ENCODE measurements around the gene LYPLAL1.
"Not testable (repeated sequence)": the region's sequence is repeated elsewhere in the genome, so short reads cannot be mapped to it uniquely, and the experiment has no call there.

Gene LYPLAL1

GRCh38 chr1:219232890-219233289, 59.2 kb downstream of the LYPLAL1 start:
- TF ChIP-seq CTCF (IDR thresholded peaks at IDR 0.05), result no peak
- TF ChIP-seq ZFX (IDR thresholded peaks at IDR 0.05; ENCODE audit: borderline replicate concordance), result no peak

GRCh38 chr1:219235903-219236481, 62.3 kb downstream of the LYPLAL1 start:
- TF ChIP-seq CTCF (IDR thresholded peaks at IDR 0.05) (no peak), ZFX (IDR thresholded peaks at IDR 0.05; ENCODE audit: borderline replicate concordance) (no peak)
- no peak overlapping the region for H3K27ac ChIP-seq

More at GRCh38 chr1:219232890-219233289, 59.2 kb downstream of the LYPLAL1 start:
- H3K27ac ChIP-seq, result peak overlapping the region; percentile 2; the same call in 1 of the 2 replicates

GRCh38 chr1:219236933-219237610, 63.4 kb downstream of the LYPLAL1 start:
- H3K27ac ChIP-seq, result no peak overlapping the region

GRCh38 chr1:219239518-219239917, 65.8 kb downstream of the LYPLAL1 start:
- TF ChIP-seq ZFX (IDR thresholded peaks at IDR 0.05; ENCODE audit: borderline replicate concordance) (no peak), CTCF (IDR thresholded peaks at IDR 0.05) (no peak)

More at GRCh38 chr1:219236933-219237610, 63.4 kb downstream of the LYPLAL1 start:
- TF ChIP-seq CTCF (IDR thresholded peaks at IDR 0.05) (no peak), ZFX (IDR thresholded peaks at IDR 0.05; ENCODE audit: borderline replicate concordance) (no peak)

GRCh38 chr1:219244864-219245263, 71.2 kb downstream of the LYPLAL1 start:
- TF ChIP-seq CTCF (IDR thresholded peaks at IDR 0.05) (no peak), ZFX (IDR thresholded peaks at IDR 0.05; ENCODE audit: borderline replicate concordance) (no peak)
- H3K27ac ChIP-seq, result no peak overlapping the region

More at GRCh38 chr1:219239518-219239917, 65.8 kb downstream of the LYPLAL1 start:
- no peak overlapping the region for H3K27ac ChIP-seq

GRCh38 chr1:219247441-219247840, 73.8 kb downstream of the LYPLAL1 start:
- TF ChIP-seq ZFX (IDR thresholded peaks at IDR 0.05; ENCODE audit: borderline replicate concordance), result no peak
- no peak overlapping the region for H3K27ac ChIP-seq

GRCh38 chr1:219250468-219250867, 76.8 kb downstream of the LYPLAL1 start:
- H3K27ac ChIP-seq, result not testable (repeated sequence)

- TF ChIP-seq ZFX (IDR thresholded peaks at IDR 0.05; ENCODE audit: borderline replicate concordance) (no peak), CTCF (IDR thresholded peaks at IDR 0.05) (no peak)
- H3K27ac ChIP-seq, result no peak overlapping the region
Observed at GRCh38 chr1:219257751-219258150, 84.1 kb downstream of the LYPLAL1 start.

Measured in 22Rv1 (cell line).